Cardiac fibroblast (primary cell): ENCODE results near the gene SVOP.

Source experiments
- DNase-seq, 2 donors: peaks; one replicate each; pipeline versions ENCODE4 v3.0.0 to v3.0.0-alpha.2; 2010; ENCODE audit warnings: low read depth in 2 of 2
- H3K4me3 ChIP-seq, 2 donors: replicated peaks in 1 of 2; 1 replicate in 1 of 2; 2 replicates in 1 of 2; pipeline ENCODE4 v1.5.1; 2011; ENCODE audit warnings: low read depth in 2 of 2, low read length in 2 of 2, mild to moderate bottlenecking in 2 of 2, moderate library complexity in 1 of 2
- CTCF ChIP-seq: IDR thresholded peaks from one replicate; pipeline ENCODE4 v1.5.1; 2011; ENCODE audit warnings: low read depth, mild to moderate bottlenecking, low read length, inconsistent platforms

The SVOP gene

DNA sequence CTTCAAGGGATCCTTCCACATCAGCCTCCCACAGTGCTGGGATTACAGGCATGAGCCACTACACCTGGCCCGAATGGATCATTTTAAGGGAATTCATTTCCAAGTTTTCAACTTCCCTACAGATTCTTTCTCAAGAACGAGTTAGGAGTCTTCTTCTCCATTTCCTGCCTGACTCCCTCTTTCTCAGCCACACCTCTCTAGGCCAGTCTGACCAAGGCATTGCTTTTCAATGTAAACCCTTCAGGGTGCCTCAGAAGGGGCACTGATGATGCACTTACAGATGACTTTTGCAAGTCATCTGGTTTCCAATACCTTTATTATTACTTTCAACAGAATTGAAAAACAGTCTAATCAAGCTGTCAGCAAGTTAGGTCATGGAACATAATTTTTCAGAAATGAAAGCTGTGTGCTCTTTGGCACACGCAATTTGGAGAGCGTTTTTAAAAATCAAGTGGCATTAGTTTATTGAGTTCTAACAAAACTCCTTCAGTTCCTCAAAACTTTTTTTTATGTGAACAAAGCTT is 47.2 kb downstream of the SVOP start:
- DNase-seq = no peak
- no peak overlapping the region for H3K4me3 ChIP-seq
- no peak for TF ChIP-seq CTCF

GRCh38 chr12:108972358-108972757 is 48.5 kb downstream of the SVOP start:
- DNase-seq = peak in 1 of 2 donors; percentile 12
- H3K4me3 ChIP-seq = no peak overlapping the region
- no peak for TF ChIP-seq CTCF

DNA sequence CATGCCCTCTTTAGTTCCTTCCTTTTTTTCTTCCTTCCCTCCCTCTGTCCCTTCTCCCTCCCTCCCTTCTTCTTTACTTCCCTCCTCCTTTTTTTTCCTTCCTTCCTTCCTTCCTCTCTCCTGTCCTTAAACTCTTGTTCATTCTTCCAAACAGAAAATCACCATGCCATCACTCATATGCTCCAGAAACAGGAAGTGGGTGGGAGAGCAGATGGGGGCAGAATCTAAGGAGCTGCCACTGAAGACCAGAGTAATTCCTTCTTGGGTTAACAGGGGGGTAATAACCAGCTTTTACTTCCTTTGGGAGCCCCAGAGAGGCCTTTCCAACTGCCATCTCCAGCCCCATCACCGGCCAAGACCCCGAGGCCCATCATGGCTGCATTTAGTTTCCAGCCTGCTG is 51.2 kb downstream of the SVOP start:
- no peak overlapping the region for H3K4me3 ChIP-seq
- TF ChIP-seq CTCF = no peak
- DNase-seq = no peak

- no peak overlapping the region for H3K4me3 ChIP-seq
- no peak for TF ChIP-seq CTCF
These were observed 52.9 kb downstream of the SVOP start for GRCh38 chr12:108967869-108968540.

GRCh38 chr12:108966378-108967151 is 54.3 kb downstream of the SVOP start:
- H3K4me3 ChIP-seq = no peak overlapping the region
- DNase-seq = no peak
- TF ChIP-seq CTCF = no peak

More at GRCh38 chr12:108967869-108968540, 52.9 kb downstream of the SVOP start:
- peak in 1 of 2 donors; percentile 16 for DNase-seq

GRCh38 chr12:108965886-108966285 is 55.0 kb downstream of the SVOP start:
- H3K4me3 ChIP-seq = no peak overlapping the region
- DNase-seq = no peak
- no peak for TF ChIP-seq CTCF
